HG03378 (cell line): ENCODE results near the gene FASTK.
A peak's percentile ranks its signal among the peaks of the same experiment; 100 is the strongest.
"Not testable (repeated sequence)": the region's sequence is repeated elsewhere in the genome, so short reads cannot be mapped to it uniquely, and the experiment has no call there.

Source experiments
- ATAC-seq: cut with Tn5 transposase; IDR thresholded peaks from one replicate; pipeline ENCODE4 v1.9.1; 2021; ENCODE audit warnings: mild to moderate bottlenecking, moderate library complexity; ENCODE audit not compliant: unreplicated experiment

The FASTK gene

GRCh38 chr7:151053751-151054150 is 26.9 kb downstream of the FASTK start:
- no peak for ATAC-seq

GRCh38 chr7:151053096-151053495 is 27.5 kb downstream of the FASTK start:
- no peak for ATAC-seq

- no peak for ATAC-seq
Measured at GRCh38 chr7:151051108-151051507, 29.5 kb downstream of the FASTK start.

- no peak for ATAC-seq
Measured at GRCh38 chr7:151048911-151049463, 31.6 kb downstream of the FASTK start.

- ATAC-seq, result no peak
Measured at GRCh38 chr7:151047976-151048815, 32.4 kb downstream of the FASTK start, which contains the start of gene ASIC3. TSS of gene ASIC3 (plus strand) at chr7:151048531. CDS start at chr7:151048886, 355 bp downstream.

GRCh38 chr7:151046603-151047573 is 33.7 kb downstream of the FASTK start:
- ATAC-seq, result no peak

GRCh38 chr7:151045967-151046366 is 34.6 kb downstream of the FASTK start:
- no peak for ATAC-seq

- ATAC-seq, result no peak
Measured at GRCh38 chr7:151045262-151045661, 35.3 kb downstream of the FASTK start.

GRCh38 chr7:151043959-151044358 is 36.6 kb downstream of the FASTK start:
- ATAC-seq, result no peak

- not testable (repeated sequence) for ATAC-seq
Measured at GRCh38 chr7:151043449-151043848, 37.2 kb downstream of the FASTK start.

GRCh38 chr7:151040616-151041375 is 39.8 kb downstream of the FASTK start:
- no peak for ATAC-seq

GRCh38 chr7:151039850-151040548 is 40.6 kb downstream of the FASTK start:
- ATAC-seq, result no peak

GRCh38 chr7:151038951-151039849 is 41.4 kb downstream of the FASTK start:
- peak; percentile 59 for ATAC-seq

GRCh38 chr7:151035902-151036301 is 44.7 kb downstream of the FASTK start:
- no peak for ATAC-seq

GRCh38 chr7:151035026-151035717 is 45.4 kb downstream of the FASTK start:
- ATAC-seq, result no peak

GRCh38 chr7:151034312-151035025 is 46.1 kb downstream of the FASTK start:
- ATAC-seq, result no peak

- no peak for ATAC-seq
Measured at GRCh38 chr7:151033864-151034249, 46.8 kb downstream of the FASTK start.
